Fibroblast of mammary gland (primary cell): ENCODE results near the gene CAB39.

Experiments used
- DNase-seq: peaks from one replicate; pipeline ENCODE4 v3.0.0-alpha.2; 2010; ENCODE audit warnings: low read depth
- H3K4me3 ChIP-seq: 2 replicates; pipeline ENCODE4 v1.5.1; 2011; ENCODE audit warnings: low read depth, mild to moderate bottlenecking, low read length, moderate library complexity; ENCODE audit not compliant: control insufficient read depth
- TF ChIP-seq, protein P1 (sequence below): conservative IDR thresholded peaks from 2 replicates; pipeline ENCODE4 v1.5.1; 2011; ENCODE audit warnings: low read depth, low read length, inconsistent platforms; ENCODE audit not compliant: control insufficient read depth, insufficient read depth

The CAB39 gene

DNA sequence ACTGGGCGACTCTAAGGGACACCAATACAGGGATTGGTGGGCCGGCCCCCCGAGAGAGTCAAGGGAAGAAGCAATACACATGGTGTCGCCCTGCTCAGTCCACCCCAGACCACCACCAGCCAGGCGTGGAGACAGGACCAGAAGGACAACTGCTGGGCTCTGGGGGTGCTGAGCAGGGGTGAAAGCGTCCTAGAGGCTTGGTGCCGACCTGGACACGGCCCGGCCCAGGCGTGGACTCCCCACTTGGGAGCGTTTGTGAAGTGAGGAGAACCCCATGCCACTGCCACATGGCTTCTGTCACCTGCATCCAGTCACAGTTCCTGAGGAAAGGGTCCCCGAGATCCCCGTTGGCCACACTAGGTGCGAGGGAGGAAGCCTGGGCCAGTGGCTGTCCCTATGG, 116.7 kb downstream of the CAB39 start:
- TF ChIP-seq, protein P1, sequence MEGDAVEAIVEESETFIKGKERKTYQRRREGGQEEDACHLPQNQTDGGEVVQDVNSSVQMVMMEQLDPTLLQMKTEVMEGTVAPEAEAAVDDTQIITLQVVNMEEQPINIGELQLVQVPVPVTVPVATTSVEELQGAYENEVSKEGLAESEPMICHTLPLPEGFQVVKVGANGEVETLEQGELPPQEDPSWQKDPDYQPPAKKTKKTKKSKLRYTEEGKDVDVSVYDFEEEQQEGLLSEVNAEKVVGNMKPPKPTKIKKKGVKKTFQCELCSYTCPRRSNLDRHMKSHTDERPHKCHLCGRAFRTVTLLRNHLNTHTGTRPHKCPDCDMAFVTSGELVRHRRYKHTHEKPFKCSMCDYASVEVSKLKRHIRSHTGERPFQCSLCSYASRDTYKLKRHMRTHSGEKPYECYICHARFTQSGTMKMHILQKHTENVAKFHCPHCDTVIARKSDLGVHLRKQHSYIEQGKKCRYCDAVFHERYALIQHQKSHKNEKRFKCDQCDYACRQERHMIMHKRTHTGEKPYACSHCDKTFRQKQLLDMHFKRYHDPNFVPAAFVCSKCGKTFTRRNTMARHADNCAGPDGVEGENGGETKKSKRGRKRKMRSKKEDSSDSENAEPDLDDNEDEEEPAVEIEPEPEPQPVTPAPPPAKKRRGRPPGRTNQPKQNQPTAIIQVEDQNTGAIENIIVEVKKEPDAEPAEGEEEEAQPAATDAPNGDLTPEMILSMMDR, result no peak
- no peak for DNase-seq
- H3K4me3 ChIP-seq, result no peak overlapping the region

DNA sequence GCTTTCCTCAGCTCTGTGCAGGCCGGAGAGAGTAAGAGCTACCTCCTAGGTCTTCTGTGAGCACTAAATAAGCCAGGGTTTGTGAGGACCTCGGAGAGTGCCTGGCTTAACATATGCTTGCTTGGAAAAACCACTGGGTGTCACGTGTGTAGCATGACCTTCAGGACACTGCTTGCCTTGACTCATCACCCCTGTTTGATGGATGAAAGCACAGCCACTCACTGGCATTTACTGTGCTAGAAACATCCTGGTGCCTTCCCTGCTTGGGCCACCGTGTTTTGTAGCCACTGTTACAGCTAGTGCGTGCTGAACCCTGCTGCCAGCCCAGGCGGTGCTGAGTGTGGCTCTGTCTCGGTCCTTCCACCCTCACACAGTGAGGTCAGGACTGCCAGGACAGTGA, 117.3 kb downstream of the CAB39 start:
- TF ChIP-seq, protein P1, result no peak
- no peak for DNase-seq

DNA sequence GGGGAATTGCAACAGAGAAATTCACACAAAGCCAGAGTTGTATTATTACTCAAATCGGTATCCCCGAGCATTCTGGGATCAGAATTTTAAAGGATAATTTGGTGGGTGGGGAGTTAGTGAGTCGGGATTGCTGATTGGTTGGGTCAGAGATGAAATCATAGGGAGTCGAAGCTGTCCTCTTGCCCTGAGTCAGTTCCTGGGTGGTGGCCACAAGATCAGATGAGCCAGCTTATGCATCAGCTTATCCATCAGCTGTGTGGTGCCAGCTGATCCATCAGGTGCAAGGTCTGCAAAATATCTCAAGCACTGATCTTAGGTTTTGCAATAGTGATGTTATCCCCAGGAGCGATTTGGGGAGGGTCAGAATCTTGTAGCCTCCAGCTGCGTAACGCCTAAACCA, 117.8 kb downstream of the CAB39 start:
- peak; percentile 55 for DNase-seq
- no peak overlapping the region for H3K4me3 ChIP-seq
- TF ChIP-seq, protein P1, result no peak

More for the DNA sequence above, 117.3 kb downstream of the CAB39 start:
- no peak overlapping the region for H3K4me3 ChIP-seq

DNA sequence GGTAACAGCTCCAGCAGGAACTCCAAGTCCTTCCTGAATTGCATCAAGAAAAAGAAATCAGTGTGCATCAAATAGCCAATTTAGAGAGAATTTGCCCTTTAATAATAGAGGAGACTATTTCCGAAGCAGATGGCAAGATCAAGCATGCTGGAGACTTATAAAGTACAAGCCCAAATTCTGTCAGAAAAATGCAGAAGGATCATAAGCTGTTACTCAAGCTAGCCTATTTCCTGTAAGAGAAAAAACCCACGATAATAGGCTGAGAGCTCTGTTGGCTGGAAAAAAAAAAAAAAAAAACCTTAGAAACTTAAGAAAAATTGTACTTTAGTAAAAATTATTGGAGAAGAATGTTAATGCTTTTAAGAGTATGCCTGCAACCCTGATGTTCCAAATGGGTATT, 127.7 kb downstream of the CAB39 start:
- TF ChIP-seq, protein P1, result no peak
- H3K4me3 ChIP-seq, result no peak overlapping the region

DNA sequence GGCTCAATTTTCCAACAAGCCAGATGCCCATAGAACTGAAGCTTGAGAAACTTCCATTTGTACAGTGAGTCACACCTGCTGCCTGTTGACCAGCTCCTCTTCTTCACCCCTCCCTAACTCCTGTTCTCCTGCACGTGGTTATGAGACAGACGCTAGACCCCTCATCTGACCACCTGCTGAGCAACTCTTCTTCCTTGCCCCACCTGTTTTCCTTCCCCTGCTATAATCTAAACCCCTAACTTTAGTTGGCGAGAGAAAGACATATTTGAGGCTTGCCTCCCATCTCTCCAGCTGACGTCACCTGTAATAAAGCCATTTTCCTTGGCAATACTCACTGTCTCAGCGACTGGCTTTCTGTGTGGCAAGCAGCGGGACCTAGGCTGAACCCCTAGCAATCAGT, 129.8 kb downstream of the CAB39 start:
- TF ChIP-seq, protein P1, result no peak
- DNase-seq, result peak; percentile 14
- H3K4me3 ChIP-seq, result no peak overlapping the region

More for the DNA sequence above, 127.7 kb downstream of the CAB39 start:
- no peak for DNase-seq

DNA sequence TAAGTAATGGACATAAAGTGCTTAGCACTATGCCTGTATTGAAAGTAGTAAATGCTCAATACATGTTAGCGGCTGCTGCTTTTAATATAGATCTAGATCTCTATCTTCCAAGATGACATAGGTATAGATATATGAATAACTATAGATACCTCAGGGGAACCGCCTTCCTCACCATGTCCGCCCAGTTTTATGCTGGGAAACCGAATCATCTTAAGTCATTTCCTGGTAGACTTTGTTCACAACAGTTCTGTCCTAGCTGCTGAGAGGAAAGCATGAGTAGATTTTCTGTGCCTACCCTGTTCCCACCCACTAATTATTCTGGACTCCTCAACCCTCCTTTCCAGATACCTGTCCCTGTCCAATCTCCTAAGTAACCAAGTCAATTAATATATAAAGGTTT, 130.5 kb downstream of the CAB39 start:
- no peak overlapping the region for H3K4me3 ChIP-seq
- TF ChIP-seq, protein P1, result no peak
- no peak for DNase-seq

DNA sequence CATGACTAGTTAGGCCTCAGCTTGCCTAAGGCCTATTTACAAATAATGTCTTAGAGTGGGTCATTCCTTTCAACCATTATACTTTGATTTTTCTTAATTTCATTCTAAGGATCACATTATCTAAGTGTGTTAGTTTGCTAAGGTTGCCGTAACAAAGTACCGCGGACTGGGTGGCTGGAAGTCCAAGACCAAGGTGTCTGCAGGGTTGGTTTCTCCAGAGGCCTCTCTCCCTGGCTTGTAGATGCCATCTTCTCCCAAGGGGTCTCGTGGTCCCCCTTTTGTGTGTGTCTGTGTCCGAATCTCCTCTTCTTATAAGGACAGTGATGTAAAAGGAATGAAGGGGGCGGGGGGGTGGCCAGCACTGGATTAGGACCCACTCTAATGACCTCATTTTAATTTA, 133.7 kb downstream of the CAB39 start:
- H3K4me3 ChIP-seq, result no peak overlapping the region
- TF ChIP-seq, protein P1, result no peak
- DNase-seq, result no peak
